ENCODE results near the gene CAMSAP1.
A peak's percentile ranks its signal among the peaks of the same experiment; 100 is the strongest.
"Not testable (repeated sequence)": the region's sequence is repeated elsewhere in the genome, so short reads cannot be mapped to it uniquely, and the experiment has no call there.

The CAMSAP1 gene

GRCh38 chr9:135898634-135899407, 8.5 kb downstream of the CAMSAP1 start:
- peak; percentile 74 for DNase-seq (ENCODE audit: low read depth)

DNA sequence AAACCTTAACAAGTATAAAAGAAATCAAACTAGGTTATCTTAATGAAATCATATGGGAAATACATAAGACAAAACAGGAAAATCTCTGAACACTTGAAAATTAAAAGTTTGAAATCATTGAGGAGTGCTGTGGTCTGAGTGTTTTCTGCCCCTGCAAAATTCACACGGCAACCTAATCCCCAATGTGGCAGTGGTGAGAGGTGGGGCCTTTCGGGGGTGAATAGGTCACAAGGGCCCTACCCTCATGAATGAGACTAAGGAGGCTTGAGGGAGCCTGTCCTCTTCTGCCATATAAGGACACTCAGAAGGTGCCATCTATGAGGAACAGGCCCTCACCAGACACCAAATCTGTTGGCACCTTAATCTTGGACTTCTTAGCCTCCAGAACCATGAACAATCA, 10.7 kb downstream of the CAMSAP1 start:
- DNase-seq (ENCODE audit: low read depth): no peak

DNA sequence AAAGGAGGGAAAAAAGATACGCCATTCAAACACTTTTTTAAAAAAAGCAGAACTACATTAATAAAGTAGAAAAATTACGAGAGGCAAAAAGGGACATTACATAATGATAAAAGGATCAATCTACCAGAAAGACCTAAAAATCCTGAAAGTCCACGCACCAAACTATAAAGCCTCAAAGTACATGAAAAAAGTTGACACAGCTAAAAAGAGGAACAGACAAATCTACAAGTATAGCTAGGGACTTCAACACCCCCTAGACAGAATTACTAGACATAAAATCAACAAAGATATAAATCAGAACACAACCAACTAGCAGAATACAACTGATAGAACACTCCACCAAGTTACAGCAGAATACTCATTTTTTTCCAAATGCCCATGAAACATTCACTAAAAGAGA, 11.1 kb downstream of the CAMSAP1 start:
- DNase-seq (ENCODE audit: low read depth): no peak

DNA sequence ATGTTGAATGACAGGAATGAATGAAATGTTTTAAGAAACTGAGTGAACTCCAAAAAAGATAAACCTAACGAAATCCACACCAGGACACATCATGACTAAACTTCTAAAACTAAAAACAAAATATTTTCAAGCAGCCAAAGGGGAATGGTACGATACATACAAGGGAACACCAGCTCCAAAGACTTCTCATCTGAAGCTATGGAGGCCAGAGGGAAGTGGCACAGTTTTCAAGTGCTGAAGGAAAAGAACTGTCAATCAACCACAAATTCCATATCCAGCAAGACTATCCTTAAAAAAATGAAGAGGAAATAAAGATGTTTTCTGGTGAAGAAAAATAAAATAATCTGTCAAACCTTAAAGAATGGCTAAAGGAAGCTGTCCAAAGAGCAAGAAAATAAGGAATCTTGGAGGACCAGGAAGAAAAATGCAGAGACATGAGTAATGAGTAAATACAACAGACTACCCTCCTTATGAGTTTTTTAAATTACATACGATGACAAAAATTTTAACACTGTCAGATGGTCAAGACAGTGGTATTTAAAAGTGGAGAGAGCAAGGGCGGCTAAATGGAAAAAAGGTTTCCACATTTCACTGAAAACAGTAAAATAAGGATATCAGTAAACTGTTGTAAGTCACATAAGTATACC, 12.0 kb downstream of the CAMSAP1 start:
- DNase-seq (ENCODE audit: low read depth): no peak

DNA sequence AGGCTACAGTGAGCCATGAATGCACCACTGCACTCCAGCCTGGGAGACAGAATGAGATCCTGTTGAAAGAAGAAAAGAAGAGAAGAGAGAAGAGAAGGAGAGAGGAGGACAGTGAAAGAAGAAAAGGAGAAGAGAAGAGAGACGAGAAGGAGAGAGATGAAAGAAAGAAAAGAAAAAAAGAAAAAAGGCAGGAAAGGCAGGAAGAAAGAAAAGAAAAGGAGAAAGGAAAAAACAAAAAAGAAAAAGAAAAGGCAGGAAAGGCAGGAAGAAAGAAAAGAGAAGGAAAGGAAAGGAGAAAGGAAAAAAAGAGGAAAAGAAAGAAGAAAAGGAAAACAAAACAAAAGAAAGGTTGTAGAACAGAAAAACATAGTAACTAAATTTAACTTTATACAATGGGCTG, 14.2 kb downstream of the CAMSAP1 start:
- DNase-seq (ENCODE audit: low read depth): no peak

DNA sequence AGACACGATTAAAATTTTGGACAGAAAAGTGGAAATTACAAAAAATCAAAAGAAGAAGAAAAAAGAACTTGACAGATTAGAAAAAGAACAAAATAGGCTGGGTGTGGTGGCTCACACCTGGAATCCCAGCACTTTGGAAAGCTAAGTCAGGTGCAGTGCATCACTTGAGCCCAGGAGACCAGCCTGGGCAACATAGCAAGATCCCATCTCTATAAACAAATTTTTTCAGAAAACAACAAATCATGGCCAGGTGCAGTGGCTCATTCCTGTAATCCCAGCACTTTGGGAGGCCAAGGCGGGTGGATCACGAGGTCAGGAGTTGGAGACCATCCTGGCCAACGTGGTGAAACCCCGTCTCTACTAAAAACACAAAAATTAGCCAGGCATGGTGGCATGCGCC, 15.0 kb downstream of the CAMSAP1 start:
- not testable (repeated sequence) for DNase-seq (ENCODE audit: low read depth)

DNA sequence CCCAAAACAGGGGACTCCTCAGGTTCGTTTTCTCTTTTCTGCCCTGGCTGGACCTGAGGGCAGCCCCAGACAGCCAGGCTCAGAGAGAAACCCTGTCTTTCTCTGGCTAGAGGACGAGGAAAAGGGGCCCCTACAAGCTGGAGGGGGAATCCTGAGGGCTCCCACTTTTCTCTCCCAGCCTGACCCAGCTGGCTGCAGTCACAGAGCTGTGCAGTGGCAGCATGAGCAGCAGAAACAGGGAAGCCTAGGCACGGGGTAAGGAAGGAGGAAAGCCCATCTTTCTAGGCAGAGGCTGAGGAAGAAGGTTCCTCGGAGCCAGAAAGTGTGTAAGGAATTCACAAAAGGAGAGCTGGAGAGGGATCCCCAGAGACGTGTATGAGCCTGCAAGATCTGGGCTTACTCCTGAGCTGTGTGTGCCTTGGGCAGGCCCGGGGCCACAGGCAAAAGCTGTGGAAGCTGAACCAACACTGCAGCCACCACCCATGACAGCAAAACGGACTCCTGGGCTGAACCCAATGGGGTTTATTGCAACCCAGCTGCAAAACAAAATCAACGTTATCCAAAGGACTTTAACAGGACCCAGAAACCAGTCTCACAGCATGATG, 16.2 kb downstream of the CAMSAP1 start:
- no peak for DNase-seq (ENCODE audit: low read depth)

DNA sequence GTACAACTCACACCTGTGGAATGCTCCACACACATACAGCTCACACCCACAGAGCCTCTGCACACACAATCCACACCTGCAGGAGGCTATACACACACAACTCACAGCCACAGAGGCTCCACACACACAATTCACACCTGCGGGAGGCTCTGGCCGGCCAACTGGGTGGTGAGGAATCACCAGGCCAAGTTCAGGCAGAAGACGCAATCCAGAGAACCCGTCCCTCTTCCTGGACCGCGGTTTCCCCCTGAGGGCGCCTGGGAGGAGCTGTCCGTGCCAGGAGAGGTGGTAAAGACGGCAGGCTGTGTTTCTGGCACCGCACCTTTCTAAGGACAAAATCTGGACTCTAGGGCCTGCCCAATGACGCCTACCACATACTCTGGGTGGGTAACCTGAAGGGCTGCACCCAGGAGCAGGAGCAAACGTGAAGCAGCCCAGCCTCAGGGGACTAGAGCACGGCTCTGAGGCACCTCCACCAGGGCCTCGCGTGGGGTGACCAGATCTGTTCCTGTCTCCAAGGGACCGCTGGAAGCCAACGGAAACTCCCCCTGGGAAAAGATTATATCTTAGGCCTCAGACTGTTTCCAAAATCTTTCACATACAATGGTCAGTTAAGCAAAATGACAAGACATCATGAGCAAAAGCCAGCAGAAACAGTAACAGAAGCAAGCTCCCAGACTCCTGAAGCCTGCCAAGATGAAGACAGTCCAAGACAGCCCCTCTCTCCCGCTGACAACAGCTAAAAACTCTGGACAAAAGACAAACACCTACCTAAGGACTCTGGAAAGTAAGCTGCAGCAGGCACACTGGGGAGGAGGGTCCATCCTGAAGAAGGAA, 16.9 kb downstream of the CAMSAP1 start:
- DNase-seq (ENCODE audit: low read depth): no peak

DNA sequence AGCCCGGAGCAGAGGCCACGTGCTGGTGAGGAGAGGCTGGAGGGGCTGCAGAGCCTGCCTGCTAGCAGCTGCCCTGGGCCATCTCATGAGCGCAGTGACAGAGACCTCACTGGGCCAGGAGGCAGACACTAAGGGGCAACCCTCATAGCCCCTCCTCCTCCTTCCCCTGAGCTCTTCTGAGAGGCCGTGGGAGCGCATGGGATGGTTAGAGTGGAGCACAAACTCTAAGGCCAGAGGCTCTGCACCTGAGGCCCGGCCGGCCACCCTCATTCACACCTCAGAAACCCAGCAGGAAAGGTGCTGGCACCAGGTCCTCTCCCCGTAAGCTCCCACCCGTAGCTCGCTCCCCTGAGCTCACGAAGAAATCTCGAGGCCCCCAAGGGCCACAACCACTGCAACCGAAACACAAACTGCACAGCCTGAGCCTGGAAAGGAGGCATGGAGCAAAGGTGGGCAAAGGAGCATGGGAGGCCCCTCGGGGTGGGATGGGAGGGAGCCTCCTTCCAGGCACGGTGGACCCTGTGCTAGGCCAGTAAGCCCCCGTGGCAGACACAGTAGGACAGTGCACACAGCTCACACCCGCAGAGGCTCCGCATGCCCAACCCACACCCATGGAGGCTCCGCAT, 17.7 kb downstream of the CAMSAP1 start:
- DNase-seq (ENCODE audit: low read depth): no peak

DNA sequence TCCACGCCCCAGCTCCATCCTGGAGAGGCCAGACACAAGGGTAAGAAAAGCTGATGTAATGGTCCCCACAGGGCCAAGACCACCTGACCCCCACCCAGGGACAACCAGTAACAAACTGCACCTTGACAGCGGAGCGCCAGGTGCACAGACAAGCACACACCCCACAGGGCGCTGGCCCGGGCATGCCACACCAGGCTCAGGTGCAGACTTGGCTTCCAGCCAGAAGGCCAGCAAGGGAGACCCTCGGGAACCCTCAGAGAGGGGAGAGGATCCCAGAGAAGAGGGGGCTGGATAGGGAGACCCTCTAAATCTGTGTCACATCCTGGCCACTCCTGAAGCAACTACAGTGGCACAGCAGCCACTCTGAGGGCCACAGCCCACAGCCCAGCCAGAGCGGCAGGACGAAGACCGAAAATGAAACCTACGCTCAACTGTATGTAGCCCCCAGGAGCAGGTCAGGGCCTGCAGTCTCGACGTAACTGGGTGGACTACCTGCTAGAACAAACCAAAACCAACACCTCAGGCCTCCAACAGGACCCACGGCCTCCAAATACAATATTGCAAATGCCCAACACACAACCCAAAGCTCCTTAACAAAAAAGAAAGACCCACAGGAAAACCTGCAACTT, 18.5 kb downstream of the CAMSAP1 start:
- DNase-seq (ENCODE audit: low read depth): no peak

- no peak for DNase-seq (ENCODE audit: low read depth)
Observed at GRCh38 chr9:135888126-135888765, 19.1 kb downstream of the CAMSAP1 start.

GRCh38 chr9:135887585-135888050, 19.7 kb downstream of the CAMSAP1 start:
- no peak for DNase-seq (ENCODE audit: low read depth)

- DNase-seq (ENCODE audit: low read depth): peak; percentile 75
Observed at GRCh38 chr9:135887021-135887507, 20.3 kb downstream of the CAMSAP1 start.

DNA sequence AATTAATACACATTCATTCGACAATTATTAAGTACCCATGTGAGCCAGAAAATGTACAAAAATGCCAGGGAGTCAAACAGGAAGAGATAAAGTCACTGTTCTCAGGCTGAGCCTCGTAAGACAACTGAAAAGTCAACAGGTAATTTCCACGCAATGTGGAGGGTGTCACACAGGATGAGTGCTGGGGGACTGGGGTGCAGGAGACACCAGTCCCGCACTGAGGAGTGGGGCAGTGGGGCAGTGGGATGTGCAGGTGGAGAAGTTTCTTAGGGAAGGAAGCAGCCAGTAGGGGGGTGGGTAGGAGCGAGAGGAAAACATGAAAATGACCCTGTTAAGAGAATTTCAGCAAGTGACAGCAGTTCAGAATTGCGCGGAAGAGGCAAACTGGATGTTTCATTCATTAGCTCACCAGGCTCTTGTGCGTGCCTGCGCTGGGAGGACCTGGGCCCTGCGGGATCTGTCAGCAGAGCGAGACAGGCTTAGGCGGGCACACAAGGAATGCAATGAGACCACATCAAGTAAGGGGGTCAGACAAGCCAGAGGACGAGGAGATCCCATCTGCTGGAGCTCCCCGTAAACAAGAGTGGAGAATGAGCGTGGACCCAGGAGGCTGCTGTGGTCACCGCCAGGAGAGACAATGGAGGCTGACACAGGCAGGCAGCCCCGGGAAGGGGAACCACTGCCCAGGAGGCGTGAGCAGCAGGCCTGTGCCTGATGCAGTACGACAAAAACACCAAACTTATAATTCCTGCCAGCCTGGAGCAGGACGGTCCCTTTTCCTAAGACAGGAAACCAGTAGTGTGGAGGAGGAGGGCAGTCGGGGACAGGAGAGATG, 21.0 kb downstream of the CAMSAP1 start:
- no peak for DNase-seq (ENCODE audit: low read depth)

GRCh38 chr9:135885100-135885853, 22.1 kb downstream of the CAMSAP1 start:
- peak; percentile 64 for DNase-seq (ENCODE audit: low read depth)

GRCh38 chr9:135884328-135885035, 22.9 kb downstream of the CAMSAP1 start:
- DNase-seq (ENCODE audit: low read depth): peak; percentile 52

DNA sequence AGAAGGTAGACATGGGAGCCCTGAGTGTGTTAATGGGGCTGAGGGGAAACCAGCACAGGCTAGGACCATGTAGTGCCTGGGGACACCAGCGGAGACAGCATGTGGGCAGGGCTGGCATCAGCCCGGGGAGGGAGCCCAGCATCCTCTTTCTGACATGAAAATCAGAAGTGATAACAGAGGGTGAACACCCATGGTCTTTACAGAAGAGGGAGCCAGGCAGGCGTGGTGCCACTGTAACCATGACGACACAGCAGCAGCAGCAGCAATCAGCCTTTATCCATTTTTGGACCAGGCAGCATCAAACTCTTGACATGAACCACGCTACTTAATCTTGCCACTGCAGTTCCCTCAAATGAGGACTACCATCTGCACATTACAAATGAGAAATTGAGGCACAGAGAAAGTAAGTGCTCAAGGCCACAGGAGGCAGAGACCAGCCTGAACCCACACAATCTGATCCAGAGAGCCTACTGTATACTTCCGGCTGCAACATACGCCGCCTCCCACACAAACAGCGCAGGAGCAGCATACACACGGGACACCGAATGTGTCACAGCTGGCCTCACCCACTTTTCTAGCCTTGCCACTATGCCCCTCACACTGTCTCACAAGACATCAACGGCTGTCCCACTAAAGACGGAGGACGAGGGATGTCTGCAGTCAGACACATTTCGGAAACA, 23.8 kb downstream of the CAMSAP1 start:
- DNase-seq (ENCODE audit: low read depth): no peak

DNA sequence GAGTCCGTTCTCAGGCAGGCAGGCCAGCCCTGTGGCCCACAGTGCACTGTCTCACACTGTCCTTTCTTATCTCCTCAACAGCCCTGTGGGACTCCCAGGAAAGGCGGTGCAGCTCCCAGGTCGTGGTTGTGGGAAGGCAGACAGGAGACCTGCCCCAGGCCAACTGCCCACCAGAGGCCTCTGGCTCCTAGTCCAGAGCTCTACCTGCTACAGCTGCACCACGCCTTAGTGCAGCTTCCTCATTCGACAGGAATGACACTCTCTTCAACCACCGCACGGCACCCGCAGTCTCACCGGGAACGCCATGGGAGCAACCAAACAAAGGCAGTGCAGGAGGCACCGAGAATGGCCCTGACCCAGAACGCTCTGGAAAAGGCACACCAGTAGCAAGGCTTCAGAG, 25.3 kb downstream of the CAMSAP1 start:
- no peak for DNase-seq (ENCODE audit: low read depth)

Data from EH (cell line).